Spleen (tissue), 7 donors: ENCODE data around the gene ADARB2.
"Not testable (repeated sequence)": the region's sequence is repeated elsewhere in the genome, so short reads cannot be mapped to it uniquely, and the experiment has no call there.

Experiments
- CTCF ChIP-seq, 11 experiments: fragments of 200-600 bp in 7 of 11; fragments of 450-650 bp in 4 of 11; sonication (generic) in 4 of 11; IDR thresholded peaks in 8 of 11; conservative IDR thresholded peaks in 3 of 11; 1 replicate in 7 of 11; 2 replicates in 4 of 11; pipeline versions ENCODE4 v1.4.0 to v1.8.0; 2016 to 2021; ENCODE audit warnings: antibody characterized with exemption in 11 of 11, inconsistent platforms in 4 of 11, mild to moderate bottlenecking in 1 of 11
- POLR2A ChIP-seq, 3 donors: fragments of 450-650 bp; IDR thresholded peaks; one replicate each; pipeline ENCODE4 v1.5.1; 2017; ENCODE audit warnings: antibody characterized with exemption in 3 of 3, mild to moderate bottlenecking in 1 of 3
- POLR2AphosphoS5 ChIP-seq, 3 donors: sonication (generic); formaldehyde crosslinking; IDR thresholded peaks; one replicate each; pipeline ENCODE4 v1.5.1; 2017; ENCODE audit warnings: antibody characterized with exemption in 3 of 3
- donor health status: DM: no; HTN: no; CAD: no; lungs with moderate emphysema.
- donor health status: DM: no; HTN: no; CAD: no.
- donor health status: DM: no; HTN: no; CAD: no.

GRCh38 chr10:1341052-1341451 lies 396.3 kb downstream of the ADARB2 start:
- TF ChIP-seq POLR2AphosphoS5 (IDR thresholded peaks at IDR 0.05); CTCF (IDR thresholded peaks at IDR 0.05 in 8 of 11, conservative IDR thresholded peaks at IDR 0.05 in 3 of 11); POLR2A (IDR thresholded peaks at IDR 0.05): not testable (repeated sequence)
